ENCODE results near the gene CSE1L. TPM values are rescaled to one million over a fixed set of nuclear protein-coding genes. Genes with fewer than 3 reads are reported as not detected.

Gene CSE1L, protein sequence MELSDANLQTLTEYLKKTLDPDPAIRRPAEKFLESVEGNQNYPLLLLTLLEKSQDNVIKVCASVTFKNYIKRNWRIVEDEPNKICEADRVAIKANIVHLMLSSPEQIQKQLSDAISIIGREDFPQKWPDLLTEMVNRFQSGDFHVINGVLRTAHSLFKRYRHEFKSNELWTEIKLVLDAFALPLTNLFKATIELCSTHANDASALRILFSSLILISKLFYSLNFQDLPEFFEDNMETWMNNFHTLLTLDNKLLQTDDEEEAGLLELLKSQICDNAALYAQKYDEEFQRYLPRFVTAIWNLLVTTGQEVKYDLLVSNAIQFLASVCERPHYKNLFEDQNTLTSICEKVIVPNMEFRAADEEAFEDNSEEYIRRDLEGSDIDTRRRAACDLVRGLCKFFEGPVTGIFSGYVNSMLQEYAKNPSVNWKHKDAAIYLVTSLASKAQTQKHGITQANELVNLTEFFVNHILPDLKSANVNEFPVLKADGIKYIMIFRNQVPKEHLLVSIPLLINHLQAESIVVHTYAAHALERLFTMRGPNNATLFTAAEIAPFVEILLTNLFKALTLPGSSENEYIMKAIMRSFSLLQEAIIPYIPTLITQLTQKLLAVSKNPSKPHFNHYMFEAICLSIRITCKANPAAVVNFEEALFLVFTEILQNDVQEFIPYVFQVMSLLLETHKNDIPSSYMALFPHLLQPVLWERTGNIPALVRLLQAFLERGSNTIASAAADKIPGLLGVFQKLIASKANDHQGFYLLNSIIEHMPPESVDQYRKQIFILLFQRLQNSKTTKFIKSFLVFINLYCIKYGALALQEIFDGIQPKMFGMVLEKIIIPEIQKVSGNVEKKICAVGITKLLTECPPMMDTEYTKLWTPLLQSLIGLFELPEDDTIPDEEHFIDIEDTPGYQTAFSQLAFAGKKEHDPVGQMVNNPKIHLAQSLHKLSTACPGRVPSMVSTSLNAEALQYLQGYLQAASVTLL
- total RNA-seq, result 39.5 to 59.9 TPM (median 40.7 TPM) in 3 replicates
- long read RNA-seq, transcript CSE1L-201 (25 exons, 3,553 nt), result major isoform, 80 of 89 reads
- long read RNA-seq, partial matches to known transcripts, result 3 of 89 reads
- long read RNA-seq, other reads (novel, unspliced or antisense), result 6 of 89 reads

DNA sequence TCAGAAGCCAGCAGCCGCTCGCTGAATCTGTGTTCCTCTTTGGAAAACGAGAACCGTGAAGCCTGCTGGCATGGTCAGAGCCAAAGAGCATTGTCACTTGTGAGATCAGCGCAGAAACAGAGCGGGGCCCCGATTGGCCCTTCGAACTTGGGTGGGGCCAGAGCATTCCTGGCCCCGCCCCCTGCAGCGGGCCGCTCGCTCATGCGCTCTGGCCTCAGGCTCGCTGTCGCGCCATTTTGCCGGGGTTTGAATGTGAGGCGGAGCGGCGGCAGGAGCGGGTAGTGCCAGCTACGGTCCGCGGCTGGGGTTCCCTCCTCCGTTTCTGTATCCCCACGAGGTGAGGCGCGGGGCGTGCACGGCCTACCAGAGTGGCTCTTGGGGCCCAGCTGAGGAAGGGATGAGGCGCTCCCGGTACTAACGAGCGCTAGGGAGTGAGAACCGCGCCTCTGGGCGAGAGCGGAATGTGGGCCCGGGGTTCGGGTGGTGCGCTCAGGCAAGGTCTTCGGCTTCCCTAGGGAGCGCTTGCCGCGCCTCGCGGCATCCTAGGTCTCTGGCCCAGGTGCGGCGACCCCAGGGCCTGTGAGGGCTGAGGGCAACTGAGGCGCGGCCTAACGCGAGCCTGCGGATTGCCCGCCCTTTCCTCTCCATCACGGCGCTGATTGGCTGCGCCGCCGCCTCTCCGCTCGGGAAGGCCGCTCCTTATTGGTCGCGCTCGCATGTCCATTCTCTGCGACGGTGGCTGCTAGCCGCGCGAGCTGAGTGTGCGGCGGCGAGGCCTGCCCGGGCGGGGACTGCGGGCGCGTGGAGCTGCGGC is at the start of gene CSE1L:
TSS of gene CSE1L (plus strand) at position 226 of the 814 bp plus-strand sequence. CDS start 12,152 bp downstream, outside the sequence.
- TF ChIP-seq, protein P1, sequence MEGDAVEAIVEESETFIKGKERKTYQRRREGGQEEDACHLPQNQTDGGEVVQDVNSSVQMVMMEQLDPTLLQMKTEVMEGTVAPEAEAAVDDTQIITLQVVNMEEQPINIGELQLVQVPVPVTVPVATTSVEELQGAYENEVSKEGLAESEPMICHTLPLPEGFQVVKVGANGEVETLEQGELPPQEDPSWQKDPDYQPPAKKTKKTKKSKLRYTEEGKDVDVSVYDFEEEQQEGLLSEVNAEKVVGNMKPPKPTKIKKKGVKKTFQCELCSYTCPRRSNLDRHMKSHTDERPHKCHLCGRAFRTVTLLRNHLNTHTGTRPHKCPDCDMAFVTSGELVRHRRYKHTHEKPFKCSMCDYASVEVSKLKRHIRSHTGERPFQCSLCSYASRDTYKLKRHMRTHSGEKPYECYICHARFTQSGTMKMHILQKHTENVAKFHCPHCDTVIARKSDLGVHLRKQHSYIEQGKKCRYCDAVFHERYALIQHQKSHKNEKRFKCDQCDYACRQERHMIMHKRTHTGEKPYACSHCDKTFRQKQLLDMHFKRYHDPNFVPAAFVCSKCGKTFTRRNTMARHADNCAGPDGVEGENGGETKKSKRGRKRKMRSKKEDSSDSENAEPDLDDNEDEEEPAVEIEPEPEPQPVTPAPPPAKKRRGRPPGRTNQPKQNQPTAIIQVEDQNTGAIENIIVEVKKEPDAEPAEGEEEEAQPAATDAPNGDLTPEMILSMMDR (IDR thresholded peaks at IDR 0.05), result peak; percentile 41
- Mint-ChIP-seq H3K27me3 (ENCODE audit: low read depth) (no peaks in the 10 kb centered on the region), H3K36me3 (ENCODE audit: low read depth) (no peaks in the 10 kb centered on the region), H3K9me3 (ENCODE audit: low read depth) (no peaks in the 10 kb centered on the region), H3K4me1 (ENCODE audit: low read depth) (peaks cover 24% of the 10 kb centered on the region), H3K4me3 (ENCODE audit: unreplicated experiment) (peak within 1 kb of the TSS; percentile 96), H3K27ac (ENCODE audit: unreplicated experiment) (peak within 1 kb of the TSS; percentile 99)
- DNase-seq (ENCODE audit: low spot score), result peak; percentile 98

DNA sequence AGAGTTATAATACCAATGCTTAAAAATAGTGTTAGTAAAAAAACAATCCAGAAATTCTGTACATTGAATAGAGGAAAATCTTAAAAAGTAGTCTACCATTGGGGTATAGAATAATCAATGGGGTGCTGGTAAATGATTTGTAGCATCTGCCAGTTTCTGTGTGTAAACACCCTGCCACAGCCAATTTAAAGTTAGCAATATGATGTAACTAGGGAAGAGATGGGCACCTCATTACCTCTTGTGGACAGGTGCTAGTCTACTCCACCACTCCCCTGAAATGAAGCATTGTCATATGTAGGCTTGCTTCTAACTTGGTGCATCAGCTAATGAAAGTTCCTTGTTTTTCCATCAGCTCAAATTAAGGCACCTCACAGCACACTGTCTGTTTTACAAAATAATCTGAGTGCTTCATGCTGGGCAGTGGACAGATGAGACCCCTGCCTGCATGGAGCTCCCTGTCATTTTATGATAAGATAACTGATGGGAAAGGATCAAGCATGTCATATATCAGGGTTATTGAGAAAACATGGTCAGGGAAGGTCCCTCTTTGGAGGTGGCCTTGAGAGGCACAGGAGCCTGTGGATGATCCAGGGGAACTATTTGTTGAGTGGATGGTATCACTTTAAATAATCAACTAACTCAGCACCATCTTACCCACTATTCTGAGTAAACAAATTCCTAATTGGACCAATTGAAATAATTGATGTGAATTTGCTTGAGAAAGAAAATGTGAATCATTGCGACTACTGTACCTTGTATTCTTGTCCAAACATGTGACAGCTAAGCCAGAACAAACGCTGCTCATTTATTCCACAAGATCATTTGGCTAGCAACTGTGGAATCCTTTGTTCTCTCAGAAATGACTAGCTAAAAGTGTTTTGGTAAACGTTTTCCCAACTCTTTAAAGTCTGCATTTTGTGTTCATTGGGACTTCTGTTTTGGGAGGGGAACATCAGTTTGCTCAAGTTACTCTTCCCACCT is 45.9 kb upstream of the CSE1L start:
- H3K9me3 Mint-ChIP-seq (ENCODE audit: low read depth), result no peaks in the 10 kb centered on the region
- TF ChIP-seq, protein P1 (IDR thresholded peaks at IDR 0.05), result no peak
- DNase-seq (ENCODE audit: low spot score), result no peak
- H3K4me1 Mint-ChIP-seq (ENCODE audit: low read depth), result no peaks in the 10 kb centered on the region
- H3K27ac Mint-ChIP-seq (ENCODE audit: unreplicated experiment), result peak overlapping the region; percentile 27
- H3K27me3 Mint-ChIP-seq (ENCODE audit: low read depth), result no peaks in the 10 kb centered on the region
- H3K36me3 Mint-ChIP-seq (ENCODE audit: low read depth), result peaks cover 30% of the 10 kb centered on the region
- H3K4me3 Mint-ChIP-seq (ENCODE audit: unreplicated experiment), result no peak overlapping the region

DNA sequence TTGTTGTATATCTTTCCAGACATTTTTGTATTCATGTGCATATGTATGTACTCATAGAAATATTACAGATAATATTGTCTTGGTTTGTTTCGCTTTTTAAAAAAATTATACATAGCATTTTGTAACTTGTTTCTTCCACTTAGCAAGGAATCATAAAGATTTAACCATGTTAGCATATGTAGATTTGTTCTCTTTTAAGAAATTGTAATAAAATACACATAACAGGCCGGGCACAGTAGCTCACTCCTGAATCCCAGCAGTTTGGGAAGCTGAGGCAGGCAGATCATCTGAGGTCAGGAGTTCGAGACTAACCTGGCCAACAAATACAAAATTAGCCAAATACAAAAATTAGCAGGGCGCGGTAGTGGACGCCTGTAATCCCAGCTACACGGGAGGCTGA is 44.4 kb upstream of the CSE1L start:
- H3K4me3 Mint-ChIP-seq (ENCODE audit: unreplicated experiment), result no peak overlapping the region
- H3K27me3 Mint-ChIP-seq (ENCODE audit: low read depth), result no peaks in the 10 kb centered on the region
- H3K4me1 Mint-ChIP-seq (ENCODE audit: low read depth), result no peaks in the 10 kb centered on the region
- no peak for DNase-seq (ENCODE audit: low spot score)
- peaks cover 32% of the 10 kb centered on the region for H3K36me3 Mint-ChIP-seq (ENCODE audit: low read depth)
- no peak overlapping the region for H3K27ac Mint-ChIP-seq (ENCODE audit: unreplicated experiment)
- TF ChIP-seq, protein P1 (IDR thresholded peaks at IDR 0.05), result no peak
- H3K9me3 Mint-ChIP-seq (ENCODE audit: low read depth), result no peaks in the 10 kb centered on the region

DNA sequence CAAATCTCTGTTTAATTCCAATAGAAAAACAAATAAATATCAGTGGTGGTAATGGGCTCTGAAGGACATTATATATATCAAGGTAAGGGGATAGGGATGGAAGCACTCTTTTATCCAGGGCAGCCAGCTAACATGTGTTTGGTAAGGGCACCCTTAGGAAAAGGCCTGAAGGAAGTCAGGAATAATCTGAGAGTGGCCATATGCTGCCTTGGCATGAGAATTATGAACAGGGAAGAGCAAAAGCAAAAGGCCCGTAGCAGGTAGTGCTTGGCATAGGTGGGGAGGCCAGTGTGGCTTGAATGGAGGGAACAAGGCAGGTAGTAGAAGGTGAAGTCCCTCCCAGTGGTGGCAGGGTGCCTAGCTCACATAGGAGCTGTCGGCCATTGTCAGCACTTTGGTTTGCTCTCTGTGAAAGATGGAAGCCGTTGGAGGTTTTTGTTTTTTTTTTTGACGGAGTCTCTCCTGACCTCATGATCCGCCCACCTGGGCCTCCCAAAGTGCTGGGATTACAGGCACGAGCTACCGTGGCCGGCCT is 39.6 kb upstream of the CSE1L start:
- Mint-ChIP-seq H3K4me1 (ENCODE audit: low read depth) (no peaks in the 10 kb centered on the region), H3K9me3 (ENCODE audit: low read depth) (no peaks in the 10 kb centered on the region), H3K27me3 (ENCODE audit: low read depth) (no peaks in the 10 kb centered on the region), H3K4me3 (ENCODE audit: unreplicated experiment) (no peak overlapping the region), H3K27ac (ENCODE audit: unreplicated experiment) (no peak overlapping the region), H3K36me3 (ENCODE audit: low read depth) (peaks cover 21% of the 10 kb centered on the region)
- TF ChIP-seq, protein P1 (IDR thresholded peaks at IDR 0.05), result no peak
- DNase-seq (ENCODE audit: low spot score), result no peak

All from chondrocyte (in vitro differentiated cells).